ENCODE measurements around the gene STON1.

STON1 gene

GRCh38 chr2:48578313-48578712, 48.4 kb downstream of the STON1 start:
- Histone ChIP-seq H3K9me3 (ENCODE audit: control insufficient read depth, insufficient read depth, low read depth, low read length) (no peaks in the 10 kb centered on the region), H3K36me3 (ENCODE audit: control insufficient read depth in 2 of 2, insufficient read depth in 1 of 2, low read length in 2 of 2) (peaks cover 0 to 7% of the 10 kb centered on the region in 2 experiments; a peak in 2 of 3 replicates), H3K27ac (ENCODE audit: extremely low read depth, low read depth, low read length) (no peak overlapping the region), H3K4me3 (ENCODE audit: low read depth, low read length) (no peak overlapping the region), H3K4me1 (ENCODE audit: control insufficient read depth, insufficient read depth, low read length) (no peaks in the 10 kb centered on the region)
- ChIA-PET POLR2A (interaction anchor here (1.1 kb wide), 1 partner anchor 87 kb away, joined by 3 read pairs; no protein-coding TSS in a partner anchor), CTCF (no interaction called here)
- TF ChIP-seq ZNF324 (tag by site-specific recombination; IDR thresholded peaks at IDR 0.05) (no peak), ZNF48 (tag by site-specific recombination; IDR thresholded peaks at IDR 0.05) (no peak), ZNF223 (tag by site-specific recombination; IDR thresholded peaks at IDR 0.05) (no peak), ZNF114 (tag by site-specific recombination; IDR thresholded peaks at IDR 0.05) (no peak), KLF8 (tag by site-specific recombination; IDR thresholded peaks at IDR 0.05) (no peak), ZNF830 (tag by site-specific recombination; IDR thresholded peaks at IDR 0.05; ENCODE audit: low read depth) (no peak), ZNF843 (tag by site-specific recombination; IDR thresholded peaks at IDR 0.05) (no peak), PRDM1 (tag by site-specific recombination; IDR thresholded peaks at IDR 0.05) (no peak)

GRCh38 chr2:48583961-48584360, 54.0 kb downstream of the STON1 start:
- TF ChIP-seq ZNF391 (tag by site-specific recombination; IDR thresholded peaks at IDR 0.05; ENCODE audit: borderline replicate concordance, low read depth) (no peak), ZNF121 (tag by site-specific recombination; IDR thresholded peaks at IDR 0.05) (no peak), ZNF404 (tag by site-specific recombination; IDR thresholded peaks at IDR 0.05) (no peak), ZNF621 (tag by site-specific recombination; IDR thresholded peaks at IDR 0.05) (no peak), ZNF132 (tag by site-specific recombination; IDR thresholded peaks at IDR 0.05; ENCODE audit: borderline replicate concordance) (no peak), ZNF366 (tag by site-specific recombination; conservative IDR thresholded peaks at IDR 0.05) (no peak), HOXC10 (CRISPR knock-in tag; IDR thresholded peaks at IDR 0.05) (no peak), YY1 (tag by site-specific recombination; IDR thresholded peaks at IDR 0.05) (no peak), KLF10 (tag by site-specific recombination; IDR thresholded peaks at IDR 0.05) (no peak)
- H3K4me3 ChIP-seq (ENCODE audit: low read depth, low read length): no peak overlapping the region
- ChIA-PET CTCF (no interaction called here), POLR2A (interaction anchor here (0.6 kb wide), 1 partner anchor 53 kb away, joined by 5 read pairs; no protein-coding TSS in a partner anchor)
- no peaks in the 10 kb centered on the region for H3K4me1 ChIP-seq (ENCODE audit: control insufficient read depth, insufficient read depth, low read length)
- H3K9me3 ChIP-seq (ENCODE audit: control insufficient read depth, insufficient read depth, low read depth, low read length): no peaks in the 10 kb centered on the region
- H3K27ac ChIP-seq (ENCODE audit: extremely low read depth, low read depth, low read length): no peak overlapping the region
- peaks cover 0 to 7% of the 10 kb centered on the region in 2 experiments; a peak in 1 of 3 replicates for H3K36me3 ChIP-seq (ENCODE audit: control insufficient read depth in 2 of 2, insufficient read depth in 1 of 2, low read length in 2 of 2)

- H3K4me1 ChIP-seq (ENCODE audit: control insufficient read depth, insufficient read depth, low read length): no peaks in the 10 kb centered on the region
- POLR2A ChIA-PET: no interaction called here
- H3K36me3 ChIP-seq (ENCODE audit: control insufficient read depth in 2 of 2, insufficient read depth in 1 of 2, low read length in 2 of 2): peaks cover 0 to 7% of the 10 kb centered on the region in 2 experiments; a peak in 1 of 3 replicates
- CTCF ChIA-PET: no interaction called here
- H3K4me3 ChIP-seq (ENCODE audit: low read depth, low read length): no peak overlapping the region
- no peak overlapping the region for H3K27ac ChIP-seq (ENCODE audit: extremely low read depth, low read depth, low read length)
- no peaks in the 10 kb centered on the region for H3K9me3 ChIP-seq (ENCODE audit: control insufficient read depth, insufficient read depth, low read depth, low read length)
- TF ChIP-seq ZNF791 (tag by site-specific recombination; IDR thresholded peaks at IDR 0.05): no peak
- no peak for TF ChIP-seq PRDM10 (tag by site-specific recombination; IDR thresholded peaks at IDR 0.05)
- TF ChIP-seq ZNF555 (tag by site-specific recombination; conservative IDR thresholded peaks at IDR 0.05): no peak
- TF ChIP-seq ZNF660 (tag by site-specific recombination; IDR thresholded peaks at IDR 0.05): no peak
- TF ChIP-seq ZNF354C (tag by site-specific recombination; IDR thresholded peaks at IDR 0.05; ENCODE audit: borderline replicate concordance, low read depth): no peak
- no peak for TF ChIP-seq ZNF133 (tag by site-specific recombination; IDR thresholded peaks at IDR 0.05)
- no peak for TF ChIP-seq ZNF37A (tag by site-specific recombination; IDR thresholded peaks at IDR 0.05)
- TF ChIP-seq ZNF302 (tag by site-specific recombination; IDR thresholded peaks at IDR 0.05; ENCODE audit: low read depth): no peak
- no peak for TF ChIP-seq ZNF26 (tag by site-specific recombination; IDR thresholded peaks at IDR 0.05)
- TF ChIP-seq ZNF658 (tag by site-specific recombination; IDR thresholded peaks at IDR 0.05): no peak
- no peak for TF ChIP-seq ZNF10 (tag by site-specific recombination; IDR thresholded peaks at IDR 0.05)
- TF ChIP-seq ZFHX2 (tag by site-specific recombination; conservative IDR thresholded peaks at IDR 0.05): no peak
- TF ChIP-seq WT1 (tag by site-specific recombination; IDR thresholded peaks at IDR 0.05): no peak
- no peak for TF ChIP-seq ZFP69B (tag by site-specific recombination; IDR thresholded peaks at IDR 0.05)
- TF ChIP-seq ZNF155 (tag by site-specific recombination; IDR thresholded peaks at IDR 0.05): no peak
- no peak for TF ChIP-seq ZNF366 (tag by site-specific recombination; conservative IDR thresholded peaks at IDR 0.05)
Observed at GRCh38 chr2:48584551-48584950, 54.6 kb downstream of the STON1 start.

Data from HEK293 (cell line).